Liver (tissue), 9 donors: ENCODE data around the gene C10orf120. TPM values are rescaled to one million over a fixed set of nuclear protein-coding genes. Genes with fewer than 3 reads are reported as not detected.

Experiments used
- DNase-seq: peaks from one replicate; pipeline ENCODE4 v3.0.0-alpha.2; 2017; ENCODE audit warnings: low spot score
- H3K27ac ChIP-seq, 2 donors: one replicate each; pipeline ENCODE4 v1.7.0; 2013; ENCODE audit warnings: inconsistent platforms in 2 of 2, low read length in 2 of 2, control low read depth in 1 of 2, low read depth in 1 of 2, mild to moderate bottlenecking in 1 of 2
- H3K27me3 ChIP-seq, 4 donors: one replicate each; pipeline versions ENCODE4 v1.6.1 to v1.7.0; 2013; ENCODE audit warnings: low read length in 3 of 4, inconsistent platforms in 1 of 4, mild to moderate bottlenecking in 1 of 4, moderate library complexity in 1 of 4; ENCODE audit not compliant: control insufficient read depth in 4 of 4, insufficient read depth in 4 of 4
- H3K36me3 ChIP-seq, 4 donors: one replicate each; pipeline versions ENCODE4 v1.6.1 to v1.7.0; 2013; ENCODE audit warnings: low read length in 3 of 4, mild to moderate bottlenecking in 3 of 4, low read depth in 1 of 4, moderate library complexity in 1 of 4; ENCODE audit not compliant: control insufficient read depth in 4 of 4, insufficient read depth in 3 of 4
- H3K4me1 ChIP-seq, 4 donors: one replicate each; pipeline versions ENCODE4 v1.6.1 to v1.7.0; 2013; ENCODE audit warnings: low read length in 3 of 4, mild to moderate bottlenecking in 3 of 4, moderate library complexity in 1 of 4; ENCODE audit not compliant: control insufficient read depth in 4 of 4, insufficient read depth in 4 of 4
- H3K4me3 ChIP-seq, 3 donors: one replicate each; pipeline versions ENCODE4 v1.6.1 to v1.7.0; 2013; ENCODE audit warnings: low read length in 3 of 3, control low read depth in 1 of 3, low read depth in 1 of 3, mild to moderate bottlenecking in 1 of 3
- H3K9ac ChIP-seq, 2 donors: one replicate each; pipeline ENCODE4 v1.7.0; 2013; ENCODE audit warnings: low read length in 2 of 2, mild to moderate bottlenecking in 2 of 2, moderate library complexity in 2 of 2, control low read depth in 1 of 2, low read depth in 1 of 2
- H3K9me3 ChIP-seq, 4 donors: one replicate each; pipeline versions ENCODE4 v1.6.1 to v1.7.0; 2013; ENCODE audit warnings: low read length in 3 of 4; ENCODE audit not compliant: control insufficient read depth in 4 of 4
- ATF3 ChIP-seq: IDR thresholded peaks from 2 replicates; pipeline ENCODE4 v1.6.1; 2016; ENCODE audit warnings: antibody characterized with exemption
- CTCF ChIP-seq: fragments of 150-350 bp; IDR thresholded peaks from 2 replicates; pipeline ENCODE4 v1.5.1; 2017; ENCODE audit warnings: improper control_type of control experiment, low read depth, low read length; ENCODE audit not compliant: missing input control
- EGR1 ChIP-seq, 2 donors: IDR thresholded peaks; 2 replicates each; pipeline ENCODE4 v1.6.1; 2016 to 2018; ENCODE audit warnings: antibody characterized with exemption in 2 of 2, low read depth in 2 of 2
- FOXA1 ChIP-seq: IDR thresholded peaks from 2 replicates; pipeline ENCODE4 v1.6.1; 2016; ENCODE audit warnings: antibody characterized with exemption
- FOXA2 ChIP-seq: IDR thresholded peaks from 2 replicates; pipeline ENCODE4 v1.6.1; 2016; ENCODE audit warnings: antibody characterized with exemption
- GABPA ChIP-seq, 2 donors: IDR thresholded peaks in 1 of 2; conservative IDR thresholded peaks in 1 of 2; 2 replicates each; pipeline ENCODE4 v1.6.1; 2016; ENCODE audit warnings: antibody characterized with exemption in 2 of 2, mild to moderate bottlenecking in 1 of 2, moderate library complexity in 1 of 2
- HNF4A ChIP-seq, 2 donors: conservative IDR thresholded peaks; 2 replicates each; pipeline ENCODE4 v1.6.1; 2016; ENCODE audit warnings: antibody characterized with exemption in 2 of 2, mild to moderate bottlenecking in 2 of 2
- HNF4G ChIP-seq: IDR thresholded peaks from 2 replicates; pipeline ENCODE4 v1.6.1; 2016; ENCODE audit warnings: antibody characterized with exemption
- JUND ChIP-seq, 2 donors: IDR thresholded peaks; 2 replicates each; pipeline ENCODE4 v1.6.1; 2016; ENCODE audit warnings: antibody characterized with exemption in 2 of 2
- MAX ChIP-seq: IDR thresholded peaks from 2 replicates; pipeline ENCODE4 v1.6.1; 2016; ENCODE audit warnings: antibody characterized with exemption
- NR2F2 ChIP-seq: IDR thresholded peaks from 2 replicates; pipeline ENCODE4 v1.6.1; 2016; ENCODE audit warnings: antibody characterized with exemption
- RAD21 ChIP-seq, 2 donors: IDR thresholded peaks; 2 replicates each; pipeline ENCODE4 v1.6.1; 2016; ENCODE audit warnings: antibody characterized with exemption in 2 of 2, mild to moderate bottlenecking in 2 of 2
- REST ChIP-seq: IDR thresholded peaks from 2 replicates; pipeline ENCODE4 v1.6.1; 2016; ENCODE audit warnings: antibody characterized with exemption, mild to moderate bottlenecking
- RXRA ChIP-seq, 2 donors: IDR thresholded peaks; 2 replicates each; pipeline ENCODE4 v1.6.1; 2017 to 2018; ENCODE audit warnings: antibody characterized with exemption in 2 of 2, mild to moderate bottlenecking in 1 of 2
- SP1 ChIP-seq: IDR thresholded peaks from 2 replicates; pipeline ENCODE4 v1.6.1; 2018; ENCODE audit warnings: antibody characterized with exemption, mild to moderate bottlenecking
- TAF1 ChIP-seq: conservative IDR thresholded peaks from 2 replicates; pipeline ENCODE4 v1.6.1; 2016; ENCODE audit warnings: antibody characterized with exemption, mild to moderate bottlenecking
- YY1 ChIP-seq: IDR thresholded peaks from 2 replicates; pipeline ENCODE4 v1.6.1; 2016; ENCODE audit warnings: antibody characterized with exemption, mild to moderate bottlenecking
- ZBTB33 ChIP-seq: IDR thresholded peaks from 2 replicates; pipeline ENCODE4 v1.6.1; 2016; ENCODE audit warnings: antibody characterized with exemption
- WGBS: extraction: QIAGEN DNeasy Blood & Tissue Kit; methylation state at CpG from one replicate; pipeline ENCODE4 v1.1.7; 2013; 5-methylcytosine and 5-hydroxymethylcytosine counted together
- polyA plus RNA-seq, 2 donors: library from polyadenylated mRNA; stranded (reverse) in 1 of 2; unstranded in 1 of 2; fragments of 200-250 nt in 1 of 2; fragments of >200 nt in 1 of 2; fragmentation: Nextera tagmentation in 1 of 2; extraction: Ambion mirVana in 1 of 2; gene quantifications; one replicate each; pipeline versions ENCODE4 v1.2.1 to v1.2.3, GENCODE V29; 2013 to 2015
- total RNA-seq, 2 donors: library from RNA; depleted of rRNA; stranded (reverse); fragments of >200 nt; gene quantifications; one replicate each; pipeline ENCODE4 v1.2.3, GENCODE V29; 2014
- donor health status: healthy.
- donor health status: healthy.
- donor health status: healthy.
- donor health status: healthy.
- donor health status: healthy.

Gene C10orf120
- total and polyA plus RNA-seq, 4 donors = not detected

- 65% methylated on average over 3 of the region's 3 CpGs for WGBS
- no peak overlapping the region for H3K4me3 ChIP-seq
- H3K27me3 ChIP-seq = peaks cover 0 to 5% (median 0%) of the 10 kb centered on the region in 4 donors
- H3K9me3 ChIP-seq = no peaks in the 10 kb centered on the region
- H3K27ac ChIP-seq = no peak overlapping the region
- H3K4me1 ChIP-seq = no peaks in the 10 kb centered on the region
- no peak for DNase-seq
- H3K9ac ChIP-seq = no peak overlapping the region
- no peaks in the 10 kb centered on the region for H3K36me3 ChIP-seq
- no peak for TF ChIP-seq EGR1 (IDR thresholded peaks at IDR 0.05; ENCODE audit: low read depth in 2 of 2)
- TF ChIP-seq SP1 = no peak
- no peak for TF ChIP-seq MAX
- no peak for TF ChIP-seq TAF1
- no peak for TF ChIP-seq ZBTB33
- no peak for TF ChIP-seq CTCF
- no peak for TF ChIP-seq YY1
- TF ChIP-seq HNF4G = no peak
- no peak for TF ChIP-seq RXRA (IDR thresholded peaks at IDR 0.05)
- no peak for TF ChIP-seq NR2F2
- no peak for TF ChIP-seq REST
- TF ChIP-seq ATF3 = no peak
- no peak for TF ChIP-seq JUND (IDR thresholded peaks at IDR 0.05)
- no peak for TF ChIP-seq GABPA (IDR thresholded peaks at IDR 0.05 in 1 of 2, conservative IDR thresholded peaks at IDR 0.05 in 1 of 2)
- TF ChIP-seq HNF4A (conservative IDR thresholded peaks at IDR 0.05) = no peak
- TF ChIP-seq FOXA2 = no peak
- TF ChIP-seq RAD21 (IDR thresholded peaks at IDR 0.05) = no peak
- TF ChIP-seq FOXA1 = no peak
Observed at GRCh38 chr10:122657729-122658128, 41.9 kb downstream of the C10orf120 start.
